GM23338 (cell line): ENCODE measurements around the gene CNOT6L.

ENCODE experiments used
- NANOG ChIP-seq: IDR thresholded peaks from 2 replicates; pipeline ENCODE4 v1.6.1; 2016; ENCODE audit warnings: antibody characterized with exemption, borderline replicate concordance
- TF ChIP-seq, protein P1 (sequence below), 2 experiments: fragments of 200-600 bp in 1 of 2; sonication (generic) in 1 of 2; conservative IDR thresholded peaks; 2 replicates each; pipeline versions ENCODE4 v1.5.1 to v1.6.1; 2016 to 2017; ENCODE audit warnings: antibody characterized with exemption in 2 of 2, low read depth in 2 of 2, mild to moderate bottlenecking in 2 of 2, moderate library complexity in 1 of 2

- TF ChIP-seq, protein P1, sequence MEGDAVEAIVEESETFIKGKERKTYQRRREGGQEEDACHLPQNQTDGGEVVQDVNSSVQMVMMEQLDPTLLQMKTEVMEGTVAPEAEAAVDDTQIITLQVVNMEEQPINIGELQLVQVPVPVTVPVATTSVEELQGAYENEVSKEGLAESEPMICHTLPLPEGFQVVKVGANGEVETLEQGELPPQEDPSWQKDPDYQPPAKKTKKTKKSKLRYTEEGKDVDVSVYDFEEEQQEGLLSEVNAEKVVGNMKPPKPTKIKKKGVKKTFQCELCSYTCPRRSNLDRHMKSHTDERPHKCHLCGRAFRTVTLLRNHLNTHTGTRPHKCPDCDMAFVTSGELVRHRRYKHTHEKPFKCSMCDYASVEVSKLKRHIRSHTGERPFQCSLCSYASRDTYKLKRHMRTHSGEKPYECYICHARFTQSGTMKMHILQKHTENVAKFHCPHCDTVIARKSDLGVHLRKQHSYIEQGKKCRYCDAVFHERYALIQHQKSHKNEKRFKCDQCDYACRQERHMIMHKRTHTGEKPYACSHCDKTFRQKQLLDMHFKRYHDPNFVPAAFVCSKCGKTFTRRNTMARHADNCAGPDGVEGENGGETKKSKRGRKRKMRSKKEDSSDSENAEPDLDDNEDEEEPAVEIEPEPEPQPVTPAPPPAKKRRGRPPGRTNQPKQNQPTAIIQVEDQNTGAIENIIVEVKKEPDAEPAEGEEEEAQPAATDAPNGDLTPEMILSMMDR (conservative IDR thresholded peaks at IDR 0.05; ENCODE audit: low read depth in 2 of 2), result no peak
- no peak for TF ChIP-seq NANOG
These were observed 17.9 kb downstream of the CNOT6L start for GRCh38 chr4:77801260-77801608.
